Renal cortex interstitium (tissue), 11 donors: ENCODE data around the gene ATAD3B. TPM values are rescaled to one million over a fixed set of nuclear protein-coding genes. Genes with fewer than 3 reads are reported as not detected.
"Not testable (repeated sequence)": the region's sequence is repeated elsewhere in the genome, so short reads cannot be mapped to it uniquely, and the experiment has no call there.

ENCODE experiments used
- DNase-seq, 11 donors: peaks; one replicate each; pipeline ENCODE4 v3.0.0-alpha.2; 2013; ENCODE audit warnings: low read depth in 9 of 11, low spot score in 4 of 11; ENCODE audit errors: extremely low read depth in 1 of 11
- polyA plus RNA-seq, 3 donors: library from polyadenylated mRNA; unstranded; fragments of 120-200 nt; gene quantifications; one replicate each; pipeline ENCODE4 v1.2.1, GENCODE V29; 2013; ENCODE audit not compliant: insufficient read length in 3 of 3

Gene ATAD3B
- polyA plus RNA-seq, 3 donors, result 11.6 to 28.5 (median 15.1) TPM

DNA sequence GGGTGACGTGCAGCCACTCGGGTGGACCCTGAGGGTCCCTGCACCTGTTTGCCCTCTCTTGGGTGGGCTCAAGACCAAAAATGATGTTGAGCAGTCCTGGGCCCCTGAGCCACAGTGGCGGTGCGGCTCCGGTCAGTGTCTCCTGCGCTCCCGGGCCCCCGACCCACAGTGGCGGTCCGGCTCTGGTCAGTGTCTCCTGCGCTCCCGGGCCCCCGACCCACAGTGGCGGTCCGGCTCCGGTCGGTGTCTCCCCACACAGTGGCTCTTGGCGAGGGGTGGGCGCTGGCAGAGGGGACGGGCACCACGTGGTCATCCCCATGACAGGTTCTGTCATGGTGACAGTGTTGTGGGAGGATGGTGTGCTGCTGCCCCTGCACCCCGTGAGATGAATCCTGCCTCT is 22.7 kb downstream of the ATAD3B start:
- not testable (repeated sequence) for DNase-seq

DNA sequence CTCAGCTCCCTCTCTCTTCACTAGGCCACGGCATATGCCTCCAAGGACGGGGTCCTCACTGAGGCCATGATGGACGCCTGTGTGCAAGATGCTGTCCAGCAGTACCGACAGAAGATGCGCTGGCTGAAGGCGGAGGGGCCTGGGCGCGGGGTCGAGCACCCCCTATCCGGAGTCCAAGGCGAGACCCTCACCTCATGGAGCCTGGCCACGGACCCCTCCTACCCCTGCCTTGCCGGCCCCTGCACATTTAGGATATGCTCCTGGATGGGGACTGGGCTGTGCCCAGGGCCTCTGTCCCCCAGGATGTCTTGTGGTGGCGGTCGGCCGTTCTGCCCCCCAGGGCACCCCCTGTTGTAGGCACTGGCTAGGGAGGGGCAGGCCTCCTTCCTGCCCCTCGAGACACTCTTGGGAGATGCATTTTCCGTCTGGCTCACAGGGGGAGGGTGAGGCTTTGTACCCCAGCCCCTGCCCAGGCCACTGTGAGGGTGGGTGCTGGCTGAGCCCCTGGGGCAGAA is 24.0 kb downstream of the ATAD3B start:
- DNase-seq, result not testable (repeated sequence)

- DNase-seq, result peak in 8 of 11 donors; percentile 23 to 58 (median 36)
Observed at GRCh38 chr1:1504777-1505365, 33.3 kb downstream of the ATAD3B start.

DNA sequence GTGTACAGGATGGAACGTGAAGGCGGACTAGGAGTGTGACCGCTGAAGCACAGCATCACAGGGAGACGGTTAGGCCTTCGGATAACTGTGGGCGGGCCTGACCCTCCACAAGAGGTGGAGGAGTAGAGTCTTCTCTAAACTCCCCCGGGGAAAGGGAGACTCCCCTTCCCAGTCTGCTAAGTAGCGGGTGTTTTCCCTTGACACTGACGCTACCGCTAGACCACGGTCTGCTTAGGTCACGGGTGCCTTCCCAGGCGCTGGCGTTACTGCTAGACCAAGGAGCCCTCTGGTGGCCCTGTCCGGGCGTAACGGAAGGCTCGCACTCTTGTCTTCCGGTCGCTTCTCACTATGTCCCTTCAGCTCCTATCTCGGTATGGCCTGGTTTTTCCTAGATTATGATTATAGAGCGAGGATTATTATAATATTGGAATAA is 33.8 kb downstream of the ATAD3B start:
- peak in 1 of 11 donors; percentile 3 for DNase-seq

DNA sequence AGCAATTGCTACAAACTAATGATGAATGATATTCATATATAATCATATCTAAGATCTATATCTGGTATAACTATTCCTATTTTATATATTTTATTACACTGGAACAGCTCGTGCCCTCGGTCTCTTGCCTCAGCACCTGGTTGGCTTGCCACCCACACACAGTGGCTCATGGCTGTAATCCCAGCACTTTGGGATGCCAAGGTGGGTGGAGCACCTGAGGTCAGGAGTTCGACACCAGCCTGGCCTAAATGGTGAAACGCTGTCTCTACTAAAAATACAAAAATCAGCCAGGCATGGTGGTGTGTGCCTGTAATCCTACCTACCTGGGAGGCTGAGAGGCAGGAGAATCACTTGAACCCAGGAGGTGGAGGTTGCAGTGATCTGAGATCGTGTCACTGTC is 34.2 kb downstream of the ATAD3B start:
- DNase-seq, result not testable (repeated sequence)

DNA sequence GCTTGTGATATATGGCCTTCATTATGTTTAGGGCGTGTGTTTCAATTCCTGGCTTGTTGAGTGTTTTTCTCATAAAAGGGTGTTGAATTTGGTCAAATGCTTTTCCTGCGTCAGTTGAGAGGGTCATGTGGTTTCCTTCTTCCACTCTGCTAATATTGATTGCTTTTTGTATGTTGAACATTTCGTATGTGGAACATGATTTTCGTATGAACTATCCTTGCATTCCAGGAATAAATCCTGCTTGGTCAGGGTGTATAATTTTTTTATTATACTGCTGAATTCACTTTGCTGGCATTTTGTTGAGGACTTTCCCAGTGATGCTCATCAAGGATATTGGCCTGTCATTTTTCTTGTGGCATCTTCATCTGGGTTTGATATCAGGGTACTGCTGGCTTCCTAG is 35.7 kb downstream of the ATAD3B start:
- no peak for DNase-seq

DNA sequence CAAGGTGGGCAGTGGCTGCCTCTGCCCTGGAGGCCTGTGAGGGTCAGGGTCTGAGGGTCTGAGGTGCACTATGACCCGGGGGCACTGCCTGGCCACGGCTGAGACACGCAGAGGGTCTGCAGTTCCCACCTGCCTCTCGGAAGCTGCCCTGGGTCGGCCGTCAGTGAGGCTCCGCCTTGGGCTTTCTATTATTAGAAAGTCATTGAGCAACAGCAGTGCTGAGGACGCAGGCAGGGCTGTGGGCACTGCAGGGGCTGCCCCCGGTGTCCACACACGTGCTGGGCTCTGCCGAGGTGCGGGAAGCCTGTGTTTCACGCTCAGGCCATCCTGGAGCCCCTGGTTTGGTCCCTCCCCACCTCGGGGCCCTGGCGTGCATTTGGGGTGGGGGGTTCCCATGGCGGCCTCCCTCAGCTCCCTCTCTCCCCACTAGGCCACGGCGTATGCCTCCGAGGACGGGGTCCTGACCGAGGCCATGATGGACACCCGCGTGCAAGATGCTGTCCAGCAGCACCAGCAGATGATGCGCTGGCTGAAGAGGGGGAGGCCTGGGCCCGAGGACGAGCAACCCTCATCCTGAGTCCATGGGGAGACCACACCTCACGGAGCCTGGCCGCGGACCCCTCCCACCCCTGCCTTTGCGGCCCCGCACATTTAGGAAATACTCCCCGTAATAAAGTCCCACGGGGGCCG is 37.4 kb downstream of the ATAD3B start:
- not testable (repeated sequence) for DNase-seq

- DNase-seq, result not testable (repeated sequence)
Observed at GRCh38 chr1:1509465-1509850, 37.9 kb downstream of the ATAD3B start.

DNA sequence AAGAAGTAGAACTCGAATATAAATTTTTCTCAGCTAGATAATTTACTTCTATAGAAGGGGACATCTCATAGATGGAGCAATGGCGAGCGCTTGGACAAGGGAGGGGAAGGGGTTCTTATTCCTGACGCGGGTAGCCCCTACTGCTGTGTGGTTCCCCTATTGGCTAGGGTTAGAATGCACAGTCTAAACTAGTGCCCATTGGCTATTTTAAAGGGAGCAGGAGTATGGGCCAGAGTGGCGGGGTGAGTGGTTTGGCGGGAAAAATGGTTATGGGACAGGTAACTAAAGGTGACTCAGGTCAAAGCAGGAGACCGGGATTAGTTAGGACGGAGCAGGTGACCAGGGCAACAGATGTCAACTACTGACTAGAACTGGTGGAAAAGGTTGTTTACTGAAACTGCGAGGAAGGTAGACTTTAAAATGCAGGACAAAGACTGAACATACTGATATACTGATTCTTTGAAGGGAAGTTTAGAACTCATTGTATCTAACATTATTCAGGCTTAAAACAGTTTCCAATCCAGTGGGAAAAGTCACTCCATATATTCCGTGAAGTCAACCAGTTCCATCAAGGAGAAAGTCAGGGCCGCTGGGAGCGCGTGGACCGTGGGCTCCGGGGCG is 39.5 kb downstream of the ATAD3B start:
- DNase-seq, result peak in 5 of 11 donors; percentile 2 to 16 (median 15)

DNA sequence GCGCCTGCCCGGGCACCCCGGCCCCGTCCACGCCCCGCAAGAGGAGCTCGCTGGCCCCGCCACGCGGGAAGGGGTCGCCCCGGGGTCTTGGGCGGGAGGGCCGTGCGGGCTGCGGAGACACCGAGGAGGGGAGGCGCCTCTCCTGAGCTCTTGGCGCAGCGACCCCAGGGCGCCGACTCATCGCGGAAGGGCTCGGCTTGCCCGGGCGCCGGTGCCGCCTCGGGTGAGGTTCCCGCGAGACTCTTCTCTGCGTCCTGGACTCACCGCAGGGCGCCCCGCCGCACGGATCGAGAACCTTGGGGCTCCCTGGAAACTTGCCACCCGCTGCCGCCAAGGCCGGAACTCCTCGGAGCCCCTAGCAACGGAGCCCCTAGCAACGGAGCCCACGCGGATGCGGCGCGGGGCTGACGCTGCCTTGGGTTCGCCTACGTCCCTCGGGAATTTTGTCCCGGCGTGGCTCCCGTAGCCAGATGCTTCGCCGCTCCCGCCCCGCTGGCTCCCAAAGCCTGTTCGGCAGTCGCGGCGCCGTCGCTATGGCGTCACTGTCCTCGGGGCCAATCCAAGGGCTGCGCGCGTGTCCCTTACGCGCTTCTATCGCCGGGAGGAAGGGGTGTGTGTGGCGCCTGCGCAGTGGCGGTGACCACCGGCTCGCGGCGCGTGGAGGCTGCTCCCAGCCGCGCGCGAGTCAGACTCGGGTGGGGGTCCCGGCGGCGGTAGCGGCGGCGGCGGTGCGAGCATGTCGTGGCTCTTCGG is 40.1 kb downstream of the ATAD3B start, which contains the start of gene ATAD3A:
TSS of gene ATAD3A (plus strand) at position 630 of the 753 bp plus-strand sequence. CDS start at position 737, 107 bp downstream.
- DNase-seq, result peak; percentile 92 to 98 (median 97)

DNA sequence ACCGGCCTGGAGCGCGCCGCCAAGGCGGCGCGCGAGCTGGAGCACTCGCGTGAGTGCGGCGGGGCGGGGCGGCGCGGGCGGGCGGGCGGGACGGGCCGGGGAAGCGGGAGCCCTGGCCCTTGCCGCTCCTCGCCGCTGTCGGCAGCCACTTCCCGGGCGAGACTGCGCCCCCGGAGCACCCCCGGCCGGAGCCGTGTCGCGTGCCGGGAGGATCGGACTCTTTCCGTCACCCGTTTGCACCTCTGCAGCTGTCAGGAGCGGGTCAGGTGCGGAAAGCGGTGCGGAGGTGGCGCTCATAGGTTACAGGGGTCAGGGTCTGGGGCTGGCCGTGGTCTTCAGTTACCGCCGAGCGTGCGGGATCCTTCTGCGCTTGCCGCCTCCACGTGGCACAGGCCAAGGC is 40.9 kb downstream of the ATAD3B start:
- DNase-seq, result not testable (repeated sequence)

DNA sequence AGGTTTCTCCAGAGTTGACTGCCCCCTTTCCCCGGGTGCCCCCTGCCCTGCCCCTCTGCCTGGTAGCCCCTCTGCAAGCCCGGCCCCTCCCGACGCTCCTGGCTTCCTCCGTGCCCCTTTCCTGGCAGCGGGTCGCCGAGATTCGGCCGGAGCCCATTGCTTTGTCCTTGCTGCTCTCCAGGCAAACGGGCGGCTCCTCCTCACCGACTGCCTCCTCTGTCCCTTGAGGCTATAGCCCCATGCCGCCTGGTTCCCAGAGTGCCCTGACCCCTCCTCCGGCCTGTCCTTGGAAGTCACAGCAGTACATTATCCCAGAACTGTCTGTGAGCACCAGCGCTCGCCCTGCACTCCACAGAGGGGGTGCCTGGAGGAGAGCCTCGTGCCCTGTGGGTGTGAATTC is 42.1 kb downstream of the ATAD3B start:
- DNase-seq, result not testable (repeated sequence)

- DNase-seq, result not testable (repeated sequence)
Observed at GRCh38 chr1:1514376-1514775, 42.8 kb downstream of the ATAD3B start.

GRCh38 chr1:1516923-1517322 is 45.4 kb downstream of the ATAD3B start:
- not testable (repeated sequence) for DNase-seq

- no peak for DNase-seq
Observed at GRCh38 chr1:1517973-1518620, 46.5 kb downstream of the ATAD3B start.

DNA sequence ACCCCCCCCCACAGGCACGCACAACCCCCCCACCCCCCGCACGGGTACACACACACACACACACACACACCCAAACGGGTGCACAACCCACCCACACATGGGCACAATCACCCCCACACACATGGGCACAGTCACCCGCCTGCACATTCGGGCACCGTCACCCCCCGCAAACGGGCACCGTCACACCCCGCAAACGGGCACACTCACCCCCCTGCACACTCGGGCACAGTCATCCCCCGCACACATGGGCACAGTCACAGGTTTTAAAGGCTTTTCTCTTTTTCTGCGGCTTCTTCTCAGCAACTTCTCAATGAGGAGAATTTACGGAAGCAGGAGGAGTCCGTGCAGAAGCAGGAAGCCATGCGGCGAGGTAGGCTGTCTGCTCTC is 47.0 kb downstream of the ATAD3B start:
- not testable (repeated sequence) for DNase-seq

- not testable (repeated sequence) for DNase-seq
Observed at GRCh38 chr1:1519805-1520505, 48.4 kb downstream of the ATAD3B start.

GRCh38 chr1:1521331-1521730 is 49.8 kb downstream of the ATAD3B start:
- DNase-seq, result no peak
